GM23338 (cell line): ENCODE results near the gene PSMG4. TPM values are rescaled to one million over a fixed set of nuclear protein-coding genes. Genes with fewer than 3 reads are reported as not detected.

Experiments
- ATAC-seq: fragments of 200-7000 bp; cut with Tn5 transposase; 3 replicates; pipeline ENCODE4 v1.9.1; 2020
- DNase-seq: peaks from one replicate; pipeline ENCODE4 v3.0.0-alpha.2; 2015; ENCODE audit warnings: low spot score
- H2AFZ ChIP-seq: fragments of 200-600 bp; sonication (generic); 2 replicates; pipeline ENCODE4 v1.8.0; 2016; ENCODE audit warnings: antibody characterized with exemption, mild to moderate bottlenecking, moderate library complexity
- H3F3A ChIP-seq: fragments of 200-600 bp; sonication (generic); replicated peaks from 2 replicates; pipeline ENCODE4 v1.8.0; 2017; ENCODE audit warnings: antibody characterized with exemption, mixed run types, low read depth
- H3K27ac ChIP-seq: fragments of 200-600 bp; sonication (generic); 2 replicates; pipeline ENCODE4 v1.6.1; 2016; ENCODE audit warnings: low read depth
- H3K27me3 ChIP-seq: fragments of 200-600 bp; sonication (generic); 2 replicates; pipeline ENCODE4 v1.8.0; 2016; ENCODE audit warnings: mild to moderate bottlenecking, mixed run types, moderate library complexity; ENCODE audit not compliant: insufficient read depth
- H3K36me3 ChIP-seq: fragments of 200-600 bp; sonication (generic); 2 replicates; pipeline ENCODE4 v1.8.0; 2016; ENCODE audit warnings: mild to moderate bottlenecking; ENCODE audit not compliant: insufficient read depth
- H3K4me1 ChIP-seq: fragments of 200-600 bp; sonication (generic); 2 replicates; pipeline ENCODE4 v1.8.0; 2016; ENCODE audit warnings: mild to moderate bottlenecking, moderate library complexity; ENCODE audit not compliant: insufficient read depth
- H3K4me2 ChIP-seq: fragments of 200-600 bp; sonication (generic); 2 replicates; pipeline ENCODE4 v1.7.1; 2017; ENCODE audit warnings: mixed run types
- H3K4me3 ChIP-seq: fragments of 200-600 bp; sonication (generic); 2 replicates; pipeline ENCODE4 v1.6.1; 2016; ENCODE audit warnings: mixed run types
- H3K79me2 ChIP-seq: fragments of 200-600 bp; sonication (generic); replicated peaks from 2 replicates; pipeline ENCODE4 v1.8.0; 2017; ENCODE audit warnings: mild to moderate bottlenecking; ENCODE audit not compliant: insufficient read depth
- H3K9me2 ChIP-seq: fragments of 200-600 bp; sonication (generic); 2 replicates; pipeline ENCODE4 v1.8.0; 2017; ENCODE audit not compliant: insufficient read depth
- H4K20me1 ChIP-seq: fragments of 200-600 bp; sonication (generic); replicated peaks from 2 replicates; pipeline ENCODE4 v1.8.0; 2017; ENCODE audit warnings: mild to moderate bottlenecking; ENCODE audit not compliant: insufficient read depth
- H3K27ac Mint-ChIP-seq: 2 replicates; pipeline ENCODE4 v1.8.0; 2020; ENCODE audit warnings: inconsistent platforms, mild to moderate bottlenecking, moderate library complexity, mixed read lengths
- H3K27me3 Mint-ChIP-seq: 3 replicates; pipeline ENCODE4 v1.8.0; 2022; ENCODE audit warnings: low read depth, mild to moderate bottlenecking, moderate library complexity, mixed read lengths, inconsistent platforms; ENCODE audit not compliant: insufficient read depth, poor library complexity
- H3K36me3 Mint-ChIP-seq: 3 replicates; pipeline ENCODE4 v1.8.0; 2021; ENCODE audit warnings: low read depth, mild to moderate bottlenecking, inconsistent platforms, moderate library complexity, mixed read lengths
- H3K4me1 Mint-ChIP-seq: 3 replicates; pipeline ENCODE4 v1.8.0; 2020; ENCODE audit warnings: mild to moderate bottlenecking, inconsistent platforms, mixed read lengths
- H3K4me3 Mint-ChIP-seq: 3 replicates; pipeline ENCODE4 v1.8.0; 2021; ENCODE audit warnings: moderate library complexity, mild to moderate bottlenecking, inconsistent platforms, mixed read lengths
- H3K9me3 Mint-ChIP-seq: 3 replicates; pipeline ENCODE4 v1.8.0; 2020; ENCODE audit warnings: moderate library complexity, mild to moderate bottlenecking, inconsistent platforms, mixed read lengths
- CREB1 ChIP-seq: fragments of 250-450 bp; sonication (Bioruptor Pico); IDR thresholded peaks from 2 replicates; pipeline ENCODE4 v1.5.0; 2020; ENCODE audit warnings: low read depth, mild to moderate bottlenecking, moderate library complexity
- CTCF ChIP-seq, 2 experiments: fragments of 200-600 bp in 1 of 2; sonication (generic) in 1 of 2; conservative IDR thresholded peaks; 2 replicates each; pipeline versions ENCODE4 v1.5.1 to v1.6.1; 2016 to 2017; ENCODE audit warnings: antibody characterized with exemption in 2 of 2, low read depth in 2 of 2, mild to moderate bottlenecking in 2 of 2, moderate library complexity in 1 of 2
- JUNB ChIP-seq: IDR thresholded peaks from one replicate; pipeline ENCODE4 v1.6.1; 2016; ENCODE audit warnings: antibody characterized with exemption; ENCODE audit not compliant: unreplicated experiment
- POLR2AphosphoS5 ChIP-seq: IDR thresholded peaks from 2 replicates; pipeline ENCODE4 v1.6.1; 2016; ENCODE audit warnings: antibody characterized with exemption, low read depth
- ZNF114 ChIP-seq: fragments of 250-450 bp; sonication (Bioruptor Pico); IDR thresholded peaks from 2 replicates; pipeline ENCODE4 v1.5.0; 2020; ENCODE audit warnings: mild to moderate bottlenecking, moderate library complexity
- polyA plus RNA-seq: library from polyadenylated mRNA; unstranded; fragments of >200 nt; fragmentation: Nextera tagmentation; extraction: Ambion mirVana; gene quantifications from 2 replicates; pipeline ENCODE4 v1.2.1, GENCODE V29; 2016
- total RNA-seq: library from RNA; depleted of rRNA; stranded (reverse); fragments of >200 nt; shearing (Covaris generic); gene quantifications from 2 replicates; pipeline ENCODE4 v1.2.3, GENCODE V29; 2014

The PSMG4 gene
- total and polyA plus RNA-seq, 2 experiments from 2014 or later, result 37.2 to 168 TPM

- Mint-ChIP-seq H3K36me3 (peaks cover 12% of the 10 kb centered on the region), H3K4me3 (peak overlapping the region; percentile 91), H3K4me1 (peaks cover 52% of the 10 kb centered on the region), H3K9me3 (no peaks in the 10 kb centered on the region; the same call in 2 of the 3 replicates), H3K27ac (peak overlapping the region; percentile 38; the same call in 1 of the 2 replicates), H3K27me3 (peaks cover 45% of the 10 kb centered on the region)
- Histone ChIP-seq H3K79me2 (peaks cover 20% of the 10 kb centered on the region), H3F3A (peaks cover 32% of the 10 kb centered on the region), H3K4me2 (peak overlapping the region; percentile 96), H2AFZ (peak overlapping the region; percentile 91), H3K36me3 (no peaks in the 10 kb centered on the region), H3K4me3 (peak overlapping the region; percentile 93), H4K20me1 (peaks cover 13% of the 10 kb centered on the region), H3K27me3 (peaks cover 36% of the 10 kb centered on the region), H3K27ac (peak overlapping the region; percentile 72), H3K4me1 (peaks cover 54% of the 10 kb centered on the region), H3K9me2 (no peaks in the 10 kb centered on the region)
- TF ChIP-seq JUNB (no peak), POLR2AphosphoS5 (0 out of 2 replicates have a peak, but pooled peaks have one; percentile 22)
- DNase-seq, result peak; percentile 85
- ATAC-seq, result no peak
These were observed 27.9 kb upstream of the PSMG4 start for GRCh38 chr6:3230900-3231246.

GRCh38 chr6:3231247-3232016, 27.3 kb upstream of the PSMG4 start:
- Histone ChIP-seq H3K4me1 (peaks cover 54% of the 10 kb centered on the region), H3K36me3 (no peaks in the 10 kb centered on the region), H3K4me3 (peak overlapping the region; percentile 93), H2AFZ (peak overlapping the region; percentile 91), H3K27ac (peak overlapping the region; percentile 72), H3K79me2 (peaks cover 15% of the 10 kb centered on the region), H3K9me2 (no peaks in the 10 kb centered on the region), H4K20me1 (peaks cover 8% of the 10 kb centered on the region), H3K27me3 (peaks cover 36% of the 10 kb centered on the region), H3F3A (peaks cover 31% of the 10 kb centered on the region), H3K4me2 (peak overlapping the region; percentile 96)
- H3K9me3 Mint-ChIP-seq, result no peaks in the 10 kb centered on the region; the same call in 2 of the 3 replicates
- peaks cover 52% of the 10 kb centered on the region for H3K4me1 Mint-ChIP-seq
- peaks cover 43% of the 10 kb centered on the region for H3K27me3 Mint-ChIP-seq
- peaks cover 6% of the 10 kb centered on the region for H3K36me3 Mint-ChIP-seq
- DNase-seq (peak; percentile 93), ATAC-seq (peak; percentile 17)
- TF ChIP-seq ZNF114 (no peak), CREB1 (CRISPR knock-in tag) (peak; percentile 12; the same call in 1 of the 2 replicates), CTCF (conservative IDR thresholded peaks at IDR 0.05; ENCODE audit: low read depth in 2 of 2) (no peak), POLR2AphosphoS5 (peak; percentile 70)
- H3K27ac Mint-ChIP-seq, result peak overlapping the region; percentile 38
- H3K4me3 Mint-ChIP-seq, result peak overlapping the region; percentile 91
